ENCODE data around the gene CNGA1. TPM values are rescaled to one million over a fixed set of nuclear protein-coding genes. Genes with fewer than 3 reads are reported as not detected.
"Not testable (repeated sequence)": the region's sequence is repeated elsewhere in the genome, so short reads cannot be mapped to it uniquely, and the experiment has no call there.

CNGA1 gene
- total RNA-seq, 2 donors from 2014 or later = 1.6 to 5.7 TPM

GRCh38 chr4:47926667-47927258, 89.7 kb downstream of the CNGA1 start:
- intact Hi-C loops (cut with DNase I) = no loop called here
- H3K27me3 ChIP-seq (replicated peaks; ENCODE audit: insufficient read depth) = no peaks in the 10 kb centered on the region
- H3K36me3 ChIP-seq = no peaks in the 10 kb centered on the region
- TF ChIP-seq POLR2AphosphoS5 (IDR thresholded peaks at IDR 0.05) = no peak
- peak in 3 of 4 experiments; percentile 23 to 59 (median 35) for TF ChIP-seq CTCF (IDR thresholded peaks at IDR 0.05)
- no peak for TF ChIP-seq POLR2A (IDR thresholded peaks at IDR 0.05)
- WGBS = 11% methylated on average over 15 of the region's 15 CpGs
- H3K27ac ChIP-seq = no peak overlapping the region
- H3K9me3 ChIP-seq = no peaks in the 10 kb centered on the region
- H3K4me1 ChIP-seq (replicated peaks) = no peaks in the 10 kb centered on the region
- no peak overlapping the region for H3K4me3 ChIP-seq
- peak; percentile 30 for DNase-seq (ENCODE audit: low spot score)

DNA sequence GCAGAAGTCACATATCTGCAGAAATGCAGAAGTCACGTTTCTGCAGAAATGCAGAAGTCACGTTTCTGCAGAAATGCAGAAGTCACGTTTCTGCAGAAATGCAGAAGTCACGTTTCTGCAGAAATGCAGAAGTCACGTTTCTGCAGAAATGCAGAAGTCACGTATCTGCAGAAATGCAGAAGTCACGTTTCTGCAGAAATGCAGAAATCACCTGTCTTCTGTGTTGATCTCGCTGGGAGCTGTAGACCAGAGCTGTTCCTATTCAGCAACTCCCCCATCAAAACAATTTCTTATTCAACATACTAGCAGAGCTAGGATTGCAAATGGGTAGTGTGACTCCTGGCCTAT, 93.2 kb downstream of the CNGA1 start:
- H3K27ac ChIP-seq; H3K9me3 ChIP-seq; intact Hi-C loops (cut with DNase I); H3K36me3 ChIP-seq; H3K4me1 ChIP-seq (replicated peaks); H3K27me3 ChIP-seq (replicated peaks; ENCODE audit: insufficient read depth); H3K4me3 ChIP-seq; DNase-seq (ENCODE audit: low spot score): not testable (repeated sequence)
- 82% methylated on average over 8 of the region's 8 CpGs for WGBS

DNA sequence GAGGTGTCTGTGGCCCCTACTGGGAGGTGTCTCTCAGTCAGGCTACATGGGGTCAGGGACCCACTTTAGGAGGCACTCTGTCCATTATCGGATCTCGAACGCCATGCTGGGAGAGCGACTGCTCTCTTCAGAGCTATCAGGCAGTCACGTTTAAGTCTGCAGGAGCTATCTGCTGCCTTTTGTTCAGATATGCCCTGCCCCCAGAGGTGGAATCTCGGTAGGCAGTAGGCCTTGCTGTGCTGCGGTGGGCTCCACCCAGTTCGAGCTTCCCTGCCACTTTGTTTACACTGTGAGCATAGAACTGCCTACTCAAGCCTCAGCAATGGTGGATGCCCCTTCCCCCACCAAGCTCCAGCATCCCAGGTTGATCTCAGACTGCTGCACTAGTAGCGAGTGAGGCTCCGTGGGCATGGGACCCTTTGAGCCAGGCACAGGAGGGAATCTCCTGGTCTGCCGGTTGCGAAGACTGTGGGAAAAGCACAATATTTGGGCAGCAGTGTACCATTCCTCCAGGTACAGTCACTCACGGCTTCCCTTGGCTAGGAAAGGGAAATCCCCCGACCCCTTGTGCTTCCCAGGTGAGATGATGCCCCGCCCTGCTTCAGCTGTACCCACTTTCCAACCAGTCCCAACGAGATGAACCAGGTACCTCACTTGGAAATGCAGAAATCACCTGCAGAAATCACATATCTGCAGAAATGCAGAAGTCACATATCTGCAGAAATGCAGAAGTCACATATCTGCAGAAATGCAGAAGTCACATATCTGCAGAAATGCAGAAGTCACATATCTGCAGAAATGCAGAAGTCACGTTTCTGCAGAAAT, 93.8 kb downstream of the CNGA1 start:
- H3K27ac ChIP-seq; intact Hi-C loops (cut with DNase I); H3K9me3 ChIP-seq; H3K4me1 ChIP-seq (replicated peaks); H3K36me3 ChIP-seq; H3K4me3 ChIP-seq; DNase-seq (ENCODE audit: low spot score); H3K27me3 ChIP-seq (replicated peaks; ENCODE audit: insufficient read depth): not testable (repeated sequence)
- WGBS = 77% methylated on average over 17 of the region's 17 CpGs

DNA sequence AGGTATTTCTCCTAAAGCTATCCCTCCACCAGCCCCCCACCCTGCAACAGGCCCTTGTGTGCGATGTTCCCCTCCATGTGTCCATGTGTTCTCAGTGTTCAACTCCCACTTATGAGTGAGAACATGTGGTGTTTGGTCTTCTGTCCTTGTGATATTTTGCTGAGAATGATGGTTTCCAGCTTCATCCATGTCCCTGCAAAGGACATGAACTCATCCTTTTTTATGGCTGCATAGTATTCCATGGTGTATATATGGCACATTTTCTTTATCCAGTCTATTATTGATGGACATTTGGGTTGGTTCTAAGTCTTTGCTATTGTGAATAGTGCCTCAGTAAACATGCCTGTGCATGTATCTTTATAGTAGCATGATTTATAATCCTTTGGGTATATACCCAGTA, 99.3 kb downstream of the CNGA1 start:
- H3K36me3 ChIP-seq; H3K4me3 ChIP-seq; H3K4me1 ChIP-seq (replicated peaks); H3K27ac ChIP-seq; DNase-seq (ENCODE audit: low spot score); H3K27me3 ChIP-seq (replicated peaks; ENCODE audit: insufficient read depth); intact Hi-C loops (cut with DNase I); H3K9me3 ChIP-seq: not testable (repeated sequence)
- 95% methylated on average over 1 of the region's 1 CpG for WGBS

DNA sequence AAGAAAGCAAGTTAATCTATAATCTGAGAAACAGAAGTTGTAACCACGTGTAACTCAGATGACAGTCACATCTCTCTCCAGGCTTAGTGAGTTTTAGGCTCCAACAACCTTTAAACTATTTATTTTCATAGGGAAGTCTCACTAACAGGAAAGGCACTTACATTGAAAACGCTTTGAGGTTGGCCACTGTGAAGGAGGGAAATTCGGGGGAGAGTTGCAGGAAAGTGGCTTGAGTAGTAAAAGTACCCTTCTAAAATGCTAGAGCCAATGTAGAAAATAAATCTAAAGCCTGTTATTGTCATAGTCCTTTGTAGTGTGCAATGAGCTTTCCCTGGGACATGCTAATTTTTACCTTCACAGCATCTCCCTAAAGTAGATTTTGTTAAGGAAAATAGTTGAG, 101.1 kb downstream of the CNGA1 start:
- no peak for TF ChIP-seq POLR2AphosphoS5 (IDR thresholded peaks at IDR 0.05)
- no peak for TF ChIP-seq CTCF (IDR thresholded peaks at IDR 0.05)
- no peak for TF ChIP-seq POLR2A (IDR thresholded peaks at IDR 0.05)
- no peaks in the 10 kb centered on the region for H3K36me3 ChIP-seq
- no peaks in the 10 kb centered on the region for H3K4me1 ChIP-seq (replicated peaks)
- no peak overlapping the region for H3K4me3 ChIP-seq
- DNase-seq (ENCODE audit: low spot score) = no peak
- H3K27ac ChIP-seq = no peak overlapping the region
- H3K27me3 ChIP-seq (replicated peaks; ENCODE audit: insufficient read depth) = no peaks in the 10 kb centered on the region
- no peaks in the 10 kb centered on the region for H3K9me3 ChIP-seq
- intact Hi-C loops (cut with DNase I) = no loop called here
- WGBS = 59% methylated on average over 3 of the region's 3 CpGs

DNA sequence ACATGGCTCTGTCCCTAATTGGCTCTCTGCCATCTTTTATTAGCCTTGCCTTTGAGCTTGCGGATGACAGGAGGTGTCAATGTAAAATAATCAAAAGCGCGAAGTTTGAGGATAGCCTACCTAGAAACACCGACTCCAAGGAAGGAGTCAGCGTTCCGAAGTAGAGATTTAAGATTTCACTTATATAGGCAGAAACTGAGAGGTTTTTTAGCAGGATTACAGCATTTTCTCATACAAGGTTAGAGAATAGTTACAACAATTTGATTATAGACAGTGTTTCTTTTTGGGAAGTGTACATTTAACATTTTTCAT, 101.6 kb downstream of the CNGA1 start:
- Histone ChIP-seq H3K36me3 (no peaks in the 10 kb centered on the region), H3K27ac (peak overlapping the region; percentile 77 to 85), H3K9me3 (no peaks in the 10 kb centered on the region), H3K4me3 (peak overlapping the region; percentile 69 to 72), H3K4me1 (replicated peaks) (no peaks in the 10 kb centered on the region), H3K27me3 (replicated peaks; ENCODE audit: insufficient read depth) (no peaks in the 10 kb centered on the region)
- DNase-seq (ENCODE audit: low spot score) = no peak
- 1% methylated on average over 6 of the region's 6 CpGs for WGBS
- intact Hi-C loops (cut with DNase I) = no loop called here
- no peak for TF ChIP-seq POLR2AphosphoS5 (IDR thresholded peaks at IDR 0.05)
- no peak for TF ChIP-seq POLR2A (IDR thresholded peaks at IDR 0.05)

All from prostate gland (tissue), 2 donors.